Activated T-helper 17 cell treated with anti-CD3 and anti-CD28 coated beads, Interleukin-2, amount 50 U/mL, for 72 hours (primary cell): ENCODE data around the gene PREPL. TPM values are rescaled to one million over a fixed set of nuclear protein-coding genes. Genes with fewer than 3 reads are reported as not detected.

Experiments used
- ATAC-seq: fragments of 150-1000 bp; cut with Tn5 transposase; replicated peaks from 2 replicates; pipeline ENCODE4 v1.10.0; 2021; ENCODE audit warnings: mild to moderate bottlenecking, moderate library complexity
- H3K27ac Mint-ChIP-seq: one replicate; pipeline ENCODE4 v1.8.0; 2022; ENCODE audit warnings: mixed read lengths
- H3K27me3 Mint-ChIP-seq: one replicate; pipeline ENCODE4 v1.8.0; 2022; ENCODE audit warnings: mixed read lengths
- H3K36me3 Mint-ChIP-seq: one replicate; pipeline ENCODE4 v1.8.0; 2022; ENCODE audit warnings: low read depth, mild to moderate bottlenecking, mixed read lengths
- H3K4me1 Mint-ChIP-seq: one replicate; pipeline ENCODE4 v1.8.0; 2022; ENCODE audit warnings: mixed read lengths
- H3K4me3 Mint-ChIP-seq: one replicate; pipeline ENCODE4 v1.8.0; 2022; ENCODE audit warnings: mild to moderate bottlenecking, mixed read lengths
- H3K9me3 Mint-ChIP-seq: one replicate; pipeline ENCODE4 v1.8.0; 2022; ENCODE audit warnings: mixed read lengths
- total RNA-seq, 2 donors: library from RNA; stranded (reverse); gene quantifications; one replicate each; pipeline ENCODE4 v1.2.3, GENCODE V29; 2022

The PREPL gene
- total RNA-seq, 2 donors from 2014 or later: 29.0 to 30.8 TPM

GRCh38 chr2:44269831-44270230 lies 91.5 kb downstream of the PREPL start:
- Mint-ChIP-seq H3K9me3 (no peaks in the 10 kb centered on the region), H3K27me3 (no peaks in the 10 kb centered on the region), H3K36me3 (no peaks in the 10 kb centered on the region), H3K4me1 (no peaks in the 10 kb centered on the region), H3K4me3 (no peak overlapping the region), H3K27ac (no peak overlapping the region)
- ATAC-seq: no peak

GRCh38 chr2:44267796-44268648 lies 93.3 kb downstream of the PREPL start:
- Mint-ChIP-seq H3K4me1 (no peaks in the 10 kb centered on the region), H3K27me3 (no peaks in the 10 kb centered on the region), H3K4me3 (no peak overlapping the region), H3K36me3 (no peaks in the 10 kb centered on the region), H3K9me3 (no peaks in the 10 kb centered on the region), H3K27ac (no peak overlapping the region)
- no peak for ATAC-seq

Other genes with a start within 250 kb of the PREPL start
- gene PPM1B, start 192.6 kb downstream of the PREPL start, total RNA-seq: 10 to 100 TPM; 36.3 to 38.9 TPM
- not detected for gene SLC3A1, start 86.0 kb downstream of the PREPL start, total RNA-seq
- gene CAMKMT, start 453 bp upstream of the PREPL start, total RNA-seq: 10 to 100 TPM; 13.4 TPM